GM08714 (cell line): ENCODE data around the gene PLCH2.

ENCODE experiments used
- H3K4me3 ChIP-seq: fragments of 200-500 bp; sonication (Bioruptor generic); 2 replicates; pipeline ENCODE4 v1.5.1; 2014; ENCODE audit warnings: mild to moderate bottlenecking, low read length, inconsistent platforms
- ZNF274 ChIP-seq: IDR thresholded peaks from 2 replicates; pipeline ENCODE4 v1.6.1; 2012; ENCODE audit warnings: mild to moderate bottlenecking, low read depth, low read length

The PLCH2 gene

DNA sequence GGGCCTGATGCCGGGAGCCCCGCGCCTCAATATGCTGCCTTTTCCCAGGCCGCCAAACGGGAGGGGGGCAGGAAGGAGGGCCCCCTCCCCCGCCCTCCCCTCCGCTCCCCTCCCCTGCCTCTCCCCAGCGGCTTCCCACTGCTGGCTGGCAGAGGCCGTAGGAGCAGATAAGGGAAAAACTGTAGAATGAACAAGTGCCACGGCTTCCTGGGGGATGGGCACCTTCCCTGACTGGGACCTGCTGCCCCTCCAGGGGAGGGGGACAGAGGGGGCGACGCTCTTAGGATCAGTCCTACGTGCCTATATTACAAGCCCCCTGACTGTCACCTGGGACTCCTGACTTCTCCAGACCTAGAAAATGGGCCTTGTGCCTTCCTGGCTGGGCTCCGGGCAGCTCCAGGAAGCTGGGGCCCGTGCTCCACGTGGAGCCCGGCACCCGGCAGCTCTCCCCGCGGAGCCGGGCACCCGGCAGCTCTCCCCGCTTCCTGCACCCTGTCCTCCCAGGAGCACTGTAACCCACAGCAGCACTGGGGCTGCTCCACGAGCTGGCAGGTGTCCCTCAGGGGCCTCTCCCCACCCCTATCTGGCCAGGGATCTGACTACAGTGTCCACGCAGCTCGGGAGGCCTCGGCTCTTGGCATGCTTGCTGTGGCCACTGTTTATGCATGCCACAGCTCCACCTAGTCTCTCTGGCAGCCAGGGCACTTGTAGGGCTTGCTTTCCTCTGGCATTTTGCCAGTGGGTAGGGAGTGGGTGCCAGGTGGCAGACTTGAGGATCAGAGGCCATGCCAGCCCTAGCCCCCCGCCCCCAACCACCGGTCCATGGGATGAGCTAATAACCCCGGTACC is 54.6 kb downstream of the PLCH2 start:
- TF ChIP-seq ZNF274: no peak
- no peak overlapping the region; the same call in 1 of the 2 replicates for H3K4me3 ChIP-seq

DNA sequence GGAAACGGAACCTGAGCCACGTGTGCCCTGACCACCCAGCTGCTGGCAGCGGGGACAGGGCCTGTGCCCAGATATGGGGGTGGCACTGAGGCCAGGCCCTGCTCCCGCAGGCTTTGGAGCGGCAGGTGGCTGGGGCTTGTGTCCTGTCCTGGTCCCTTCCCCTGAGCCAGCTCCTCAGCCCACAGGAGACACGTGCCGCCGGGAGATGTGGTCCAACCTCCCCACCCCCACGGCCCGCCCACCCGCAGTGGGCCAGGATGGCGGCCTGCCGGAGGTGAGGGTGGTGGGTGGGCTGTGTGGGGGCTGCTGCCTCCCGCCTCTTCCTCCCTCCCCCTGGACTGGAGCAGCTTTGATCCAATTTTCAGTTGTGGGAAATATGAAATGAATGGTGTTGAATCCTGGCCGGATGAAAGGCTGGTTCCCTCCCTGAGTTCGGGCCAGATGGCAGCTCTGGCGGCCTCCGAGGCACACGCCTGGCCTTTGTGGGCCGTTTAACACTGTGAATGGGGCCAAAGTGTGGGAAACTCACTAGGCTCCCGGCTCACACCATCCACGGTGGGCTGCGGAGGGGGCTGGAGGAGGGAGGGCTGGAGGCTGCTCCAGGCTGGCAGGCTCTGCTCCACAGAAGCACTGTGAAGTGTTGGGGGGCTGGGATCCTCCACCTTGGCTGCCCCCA is 56.5 kb downstream of the PLCH2 start:
- no peak for TF ChIP-seq ZNF274
- H3K4me3 ChIP-seq: no peak overlapping the region

DNA sequence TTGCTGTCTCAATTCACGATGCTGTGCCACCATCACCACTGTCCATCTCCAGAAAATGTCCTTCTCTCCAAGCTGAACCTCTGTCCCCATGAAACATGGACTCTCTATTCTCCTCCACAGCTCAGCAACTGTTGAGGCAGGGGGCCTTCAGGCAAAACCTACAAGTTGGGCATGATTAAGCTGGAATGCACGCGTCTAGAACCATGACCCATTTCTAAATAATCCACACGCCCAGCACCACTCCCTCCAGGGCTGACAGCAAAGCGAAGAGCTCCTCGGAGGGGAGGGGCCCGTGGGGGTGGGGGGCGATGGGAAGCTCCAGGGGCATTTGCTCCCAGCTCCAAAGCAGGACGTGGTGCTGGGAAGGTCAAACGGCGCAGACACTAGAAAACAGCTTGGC is 57.3 kb downstream of the PLCH2 start:
- no peak for TF ChIP-seq ZNF274
- no peak overlapping the region for H3K4me3 ChIP-seq

DNA sequence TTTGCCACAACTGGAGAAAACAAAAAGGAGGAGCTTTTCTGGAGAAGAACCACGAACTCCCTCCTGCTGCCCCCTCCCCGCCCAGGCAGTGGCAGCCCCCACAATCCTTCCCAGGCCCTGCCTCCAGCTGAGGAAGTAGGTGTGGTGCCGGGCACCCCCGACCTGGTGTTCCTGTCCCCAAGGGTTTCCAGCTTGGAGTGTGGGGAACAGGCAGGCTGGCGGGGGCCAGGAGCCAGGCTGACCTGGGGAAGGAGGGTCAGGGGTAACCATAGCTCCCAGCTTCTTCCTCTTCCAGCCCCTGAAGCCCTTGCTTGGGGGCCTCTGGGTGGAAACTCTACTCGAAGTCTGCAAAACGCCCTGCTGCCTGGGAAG is 58.2 kb downstream of the PLCH2 start:
- TF ChIP-seq ZNF274: no peak
- no peak overlapping the region for H3K4me3 ChIP-seq

DNA sequence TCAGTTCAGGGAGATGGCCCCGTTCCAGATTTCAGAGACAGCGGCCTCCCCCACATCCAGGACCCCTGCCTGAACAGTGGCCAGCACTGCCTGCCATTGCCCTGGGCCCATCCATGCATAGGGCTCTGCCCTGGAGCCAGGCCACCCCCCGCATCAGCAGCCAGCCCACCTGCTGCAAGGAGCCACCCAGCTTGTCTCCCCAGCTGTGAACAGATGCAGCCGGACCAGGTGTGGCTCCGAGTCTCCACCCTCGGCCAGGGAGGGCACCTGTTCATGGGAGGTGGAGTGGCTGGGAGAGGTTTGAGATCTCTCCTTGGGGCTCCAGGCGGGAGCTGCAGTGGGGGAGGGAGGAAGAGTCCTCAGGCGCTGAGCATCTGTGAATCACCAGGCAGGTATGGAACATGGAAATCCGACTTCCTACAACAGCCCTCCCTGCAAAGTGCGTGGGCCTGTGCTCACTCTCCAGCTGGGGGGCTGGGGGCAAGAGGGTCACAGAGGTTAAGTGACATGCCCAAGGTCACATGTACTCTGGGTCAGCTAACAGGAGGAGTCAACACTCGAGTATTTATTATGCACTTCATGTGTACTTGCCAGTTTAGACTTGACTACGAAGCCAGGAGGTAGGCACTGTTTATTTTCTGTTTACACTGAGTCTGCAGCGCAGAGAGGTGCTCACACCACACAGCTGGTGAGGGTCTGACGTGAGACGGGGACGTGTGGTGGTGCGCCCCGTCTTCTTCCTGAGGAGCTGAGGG is 58.8 kb downstream of the PLCH2 start:
- no peak for TF ChIP-seq ZNF274
- no peak overlapping the region for H3K4me3 ChIP-seq

DNA sequence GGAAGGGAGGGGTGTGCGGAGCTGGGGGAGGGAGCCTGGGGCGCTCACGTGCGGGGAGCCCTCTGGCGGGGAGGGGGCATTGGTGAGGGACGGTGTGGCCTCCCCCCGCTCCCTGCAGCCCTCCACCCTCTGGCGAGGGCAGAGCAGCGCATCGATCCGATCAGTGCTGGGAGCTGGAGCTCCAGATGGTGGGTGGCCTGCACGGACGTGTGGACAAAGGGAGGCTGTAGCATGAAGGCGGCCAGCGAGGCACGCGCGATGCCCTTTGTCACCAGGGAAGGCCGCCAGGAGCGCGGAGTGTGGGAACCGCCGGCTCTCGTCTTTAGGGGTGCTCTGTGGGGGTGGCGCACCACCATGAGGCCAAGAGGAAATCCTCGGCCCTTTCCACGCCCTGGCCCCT is 59.4 kb downstream of the PLCH2 start:
- H3K4me3 ChIP-seq: no peak overlapping the region
- no peak for TF ChIP-seq ZNF274

DNA sequence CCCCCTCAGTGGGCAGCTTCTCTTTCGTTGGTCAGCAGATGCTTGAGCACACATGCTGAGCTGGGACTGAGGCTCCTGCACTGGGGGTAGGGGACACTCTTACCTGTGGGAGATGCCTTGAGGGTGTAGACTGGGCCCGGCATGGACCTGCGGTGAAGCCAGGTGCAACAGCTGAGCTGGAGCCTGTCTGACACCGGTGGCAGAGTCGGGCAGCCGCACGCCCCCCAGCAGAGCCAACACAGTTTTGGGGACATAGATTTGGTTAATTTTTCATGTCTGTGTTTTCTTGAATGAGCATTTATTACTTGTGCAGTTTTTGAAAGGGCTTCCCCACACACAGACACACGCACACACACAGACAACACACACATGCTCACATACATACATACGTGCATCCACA is 59.9 kb downstream of the PLCH2 start:
- no peak overlapping the region for H3K4me3 ChIP-seq
- TF ChIP-seq ZNF274: no peak

DNA sequence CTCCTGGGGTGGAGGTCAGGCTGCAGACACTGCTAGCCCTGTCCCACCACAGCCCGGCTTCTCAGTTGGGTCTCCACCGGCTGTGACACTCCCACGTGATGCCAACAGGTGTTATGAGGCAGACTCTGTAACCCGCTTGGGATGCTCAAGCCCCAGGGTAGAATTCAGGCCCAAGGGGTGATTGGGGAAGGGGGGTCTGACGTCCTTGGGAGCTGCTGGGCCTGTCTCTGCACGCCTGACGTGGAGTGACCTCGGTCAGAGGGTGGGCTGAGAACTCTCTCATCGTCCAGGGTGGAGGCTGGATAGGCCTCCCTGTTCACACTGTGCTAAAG is 61.7 kb downstream of the PLCH2 start:
- no peak for TF ChIP-seq ZNF274
- no peak overlapping the region for H3K4me3 ChIP-seq

DNA sequence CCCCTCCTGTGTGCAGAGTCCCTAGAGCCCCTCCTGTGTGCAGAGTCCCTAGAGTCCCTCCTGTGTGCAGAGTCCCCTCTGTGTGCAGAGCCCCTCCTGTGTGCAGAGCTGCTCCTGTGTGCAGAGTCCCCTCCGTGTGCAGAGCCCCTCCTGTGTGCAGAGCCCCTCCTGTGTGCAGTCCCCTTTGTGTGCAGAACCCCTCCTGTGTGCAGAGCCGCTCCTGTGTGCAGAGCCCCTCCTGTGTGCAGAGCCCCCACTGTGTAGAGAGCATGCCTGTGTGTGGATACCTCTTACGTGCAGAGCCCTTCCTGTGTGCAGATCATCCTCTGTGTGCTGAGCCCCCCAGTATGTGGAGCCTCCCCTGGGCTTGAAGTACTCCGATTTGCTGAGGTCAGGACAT is 62.3 kb downstream of the PLCH2 start:
- no peak for TF ChIP-seq ZNF274

DNA sequence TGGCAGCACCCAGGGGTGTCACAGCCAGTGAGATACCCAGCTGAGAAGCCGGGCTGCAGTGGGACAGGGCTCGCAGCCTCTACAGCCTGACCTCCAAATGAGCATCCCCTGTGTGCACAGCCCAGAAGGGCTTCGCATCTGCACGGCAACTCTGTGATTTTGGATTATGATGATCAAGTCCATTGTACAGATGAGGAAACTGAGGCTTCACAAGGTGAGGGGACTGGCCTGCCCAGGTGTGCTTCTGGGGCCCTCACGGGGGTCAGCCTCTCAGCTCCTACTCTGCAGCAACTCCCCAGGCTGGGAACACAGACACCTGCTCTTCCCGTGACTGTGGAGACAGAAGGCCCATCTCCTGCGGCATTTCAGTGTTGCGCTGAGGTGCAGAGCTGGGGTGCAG is 62.8 kb downstream of the PLCH2 start:
- TF ChIP-seq ZNF274: no peak
- no peak overlapping the region for H3K4me3 ChIP-seq

More for the DNA sequence above, 62.3 kb downstream of the PLCH2 start:
- no peak overlapping the region for H3K4me3 ChIP-seq

DNA sequence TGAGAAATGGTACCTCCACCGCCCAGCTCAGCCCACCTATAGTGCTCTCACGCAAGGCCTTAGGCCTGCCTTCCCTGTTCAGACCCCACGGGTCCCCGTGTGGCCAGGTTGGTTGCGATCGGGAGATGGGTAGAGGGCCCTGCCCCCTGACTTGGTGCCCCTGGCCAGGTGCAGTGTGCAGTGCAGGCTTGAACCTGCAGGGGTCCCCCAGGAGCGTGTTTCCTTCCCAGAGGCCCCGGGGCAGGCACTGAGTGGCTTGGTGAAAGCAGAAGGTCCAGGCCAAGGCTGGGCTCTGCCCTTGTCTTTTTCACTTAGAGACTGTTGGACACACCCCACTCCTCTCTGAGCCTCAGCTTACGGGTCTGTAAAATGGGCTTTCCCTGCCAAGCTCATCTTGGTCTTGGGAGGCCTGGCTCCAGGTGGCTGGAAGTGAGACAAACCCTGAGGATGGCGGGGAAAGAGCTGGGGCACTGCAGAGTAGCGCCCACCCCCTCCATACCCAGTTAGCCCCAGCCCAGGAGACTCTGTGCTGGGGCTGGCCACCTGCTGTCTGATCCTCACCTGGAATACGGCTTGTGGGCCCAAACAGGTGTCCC is 63.3 kb downstream of the PLCH2 start:
- no peak for TF ChIP-seq ZNF274
- H3K4me3 ChIP-seq: no peak overlapping the region

DNA sequence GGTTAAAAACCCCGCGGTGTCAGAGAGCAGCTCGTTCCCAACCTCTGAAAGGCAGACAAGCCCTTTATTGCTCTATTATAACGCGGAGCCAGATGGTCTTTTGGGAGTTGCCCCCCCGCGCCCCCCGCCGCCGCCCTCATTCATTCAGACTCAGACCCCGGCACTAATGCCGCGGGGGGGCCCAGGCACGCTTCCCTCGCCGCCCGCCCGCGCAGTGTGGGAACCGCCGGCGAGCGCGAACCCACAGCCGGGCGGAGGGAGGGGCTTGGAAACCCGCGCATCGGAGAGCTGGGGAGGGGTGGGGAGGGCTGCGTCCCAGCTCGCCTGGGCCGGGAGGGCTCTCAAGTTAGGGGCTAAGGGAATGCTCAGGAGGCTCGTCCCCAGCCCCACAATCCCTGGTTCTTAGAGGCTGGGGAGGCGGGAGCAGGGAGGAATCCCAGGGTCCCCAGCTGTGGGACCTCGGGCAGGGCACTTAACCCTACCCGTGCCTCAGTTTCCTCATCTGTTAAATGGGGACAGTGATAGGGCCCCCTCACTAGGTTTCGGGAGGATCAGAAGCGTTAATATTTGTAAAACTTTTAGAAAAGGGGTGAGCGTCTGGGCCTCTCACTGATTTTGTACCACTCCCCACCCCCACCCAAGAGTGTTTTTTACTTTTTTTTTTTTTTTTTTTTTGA is 64.9 kb downstream of the PLCH2 start:
- H3K4me3 ChIP-seq: no peak overlapping the region
- no peak for TF ChIP-seq ZNF274

DNA sequence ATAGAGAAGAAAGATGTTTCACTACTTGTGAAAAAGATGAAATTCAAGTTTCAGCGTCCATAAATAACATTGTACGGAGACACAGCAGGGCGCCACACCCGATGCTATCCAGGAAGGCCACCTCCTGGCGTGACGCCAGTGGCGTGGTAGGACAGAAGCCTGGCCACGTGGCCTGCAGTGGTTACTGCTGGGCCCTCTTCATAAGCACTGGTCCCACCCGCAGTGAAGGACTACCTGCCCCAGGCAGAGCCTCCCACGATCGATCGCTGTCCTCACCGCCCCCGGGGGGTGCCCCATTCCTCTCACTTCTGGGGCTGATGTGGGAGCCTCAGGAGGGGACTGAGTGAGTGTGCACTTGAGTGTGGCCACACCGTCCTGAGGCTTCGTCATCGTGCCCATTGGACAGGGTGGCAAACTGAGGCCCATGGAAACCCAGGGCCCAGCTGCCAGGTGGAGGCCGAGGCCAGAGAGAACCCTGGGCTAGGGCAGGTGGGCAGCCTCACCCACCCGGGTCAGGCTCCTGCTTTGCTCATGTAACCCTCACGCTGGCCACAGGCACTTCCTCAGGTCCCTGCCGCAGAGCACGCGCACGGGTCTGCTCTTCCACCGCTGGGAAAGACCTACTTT is 65.6 kb downstream of the PLCH2 start:
- no peak overlapping the region for H3K4me3 ChIP-seq
- no peak for TF ChIP-seq ZNF274

DNA sequence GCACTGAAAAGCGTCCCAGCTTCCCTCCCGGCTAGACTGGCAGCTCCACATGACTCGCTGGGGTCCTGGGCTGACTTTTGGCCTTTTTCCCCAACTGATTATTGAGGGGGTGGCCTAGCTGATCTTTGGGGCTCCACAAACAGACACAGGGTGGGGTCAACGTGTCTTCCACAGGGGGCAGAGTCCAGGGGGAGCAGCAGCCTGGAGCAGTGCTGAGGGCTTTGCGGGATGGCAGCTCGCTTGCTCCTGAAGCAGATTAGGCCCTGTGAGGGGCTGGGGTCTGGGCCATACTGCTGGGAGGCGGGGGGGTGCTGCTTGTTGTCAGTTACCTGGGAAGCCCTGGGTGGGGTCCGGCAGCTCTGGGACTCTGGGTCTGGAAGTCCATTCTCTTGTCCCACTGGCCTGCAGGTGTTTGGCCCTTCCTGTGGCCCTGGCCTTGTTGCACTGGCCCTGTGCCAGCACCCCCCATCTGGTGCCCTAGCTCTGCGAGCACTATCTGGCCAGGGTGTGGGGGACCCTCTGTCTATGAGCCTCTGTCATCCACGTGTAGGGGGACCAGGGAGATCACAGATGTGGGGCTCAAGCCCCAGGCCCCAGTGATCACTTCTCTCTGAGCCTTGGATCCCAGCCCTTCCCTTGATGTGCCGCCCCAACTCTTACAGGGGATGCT is 66.3 kb downstream of the PLCH2 start:
- no peak for TF ChIP-seq ZNF274
- H3K4me3 ChIP-seq: no peak overlapping the region
